ENCODE results near the gene ANKRD42.

GRCh38 chr11:83221694-83222093, 28.2 kb downstream of the ANKRD42 start:
- TF ChIP-seq, protein P1, sequence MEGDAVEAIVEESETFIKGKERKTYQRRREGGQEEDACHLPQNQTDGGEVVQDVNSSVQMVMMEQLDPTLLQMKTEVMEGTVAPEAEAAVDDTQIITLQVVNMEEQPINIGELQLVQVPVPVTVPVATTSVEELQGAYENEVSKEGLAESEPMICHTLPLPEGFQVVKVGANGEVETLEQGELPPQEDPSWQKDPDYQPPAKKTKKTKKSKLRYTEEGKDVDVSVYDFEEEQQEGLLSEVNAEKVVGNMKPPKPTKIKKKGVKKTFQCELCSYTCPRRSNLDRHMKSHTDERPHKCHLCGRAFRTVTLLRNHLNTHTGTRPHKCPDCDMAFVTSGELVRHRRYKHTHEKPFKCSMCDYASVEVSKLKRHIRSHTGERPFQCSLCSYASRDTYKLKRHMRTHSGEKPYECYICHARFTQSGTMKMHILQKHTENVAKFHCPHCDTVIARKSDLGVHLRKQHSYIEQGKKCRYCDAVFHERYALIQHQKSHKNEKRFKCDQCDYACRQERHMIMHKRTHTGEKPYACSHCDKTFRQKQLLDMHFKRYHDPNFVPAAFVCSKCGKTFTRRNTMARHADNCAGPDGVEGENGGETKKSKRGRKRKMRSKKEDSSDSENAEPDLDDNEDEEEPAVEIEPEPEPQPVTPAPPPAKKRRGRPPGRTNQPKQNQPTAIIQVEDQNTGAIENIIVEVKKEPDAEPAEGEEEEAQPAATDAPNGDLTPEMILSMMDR (IDR thresholded peaks at IDR 0.05; ENCODE audit: borderline replicate concordance, extremely low read depth, low read length, poor library complexity, severe bottlenecking) = no peak
- no peak for TF ChIP-seq EZH2 (IDR thresholded peaks at IDR 0.05; ENCODE audit: borderline replicate concordance, low read depth, low read length, severe bottlenecking)

All from DND-41 (cell line).